Upper lobe of right lung (tissue), 1 donor: Measurements from ENCODE around the gene CCL25. TPM values are rescaled to one million over a fixed set of nuclear protein-coding genes. Genes with fewer than 3 reads are reported as not detected.
A peak's percentile ranks its signal among the peaks of the same experiment; 100 is the strongest.

Experiments used
- ATAC-seq: fragments of 200-7000 bp; cut with Tn5 transposase; one replicate; pipeline ENCODE4 v1.9.1; 2020; ENCODE audit warnings: mild to moderate bottlenecking, moderate library complexity
- DNase-seq: peaks from one replicate; pipeline ENCODE4 v3.0.0-alpha.2; 2020
- H3K27ac ChIP-seq: fragments of 200-600 bp; one replicate; pipeline ENCODE4 v1.8.0; 2022
- H3K27me3 ChIP-seq: fragments of 200-600 bp; one replicate; pipeline ENCODE4 v1.8.0; 2022; ENCODE audit warnings: mild to moderate bottlenecking
- H3K36me3 ChIP-seq: fragments of 200-600 bp; one replicate; pipeline ENCODE4 v1.8.0; 2022
- H3K4me1 ChIP-seq: fragments of 200-600 bp; one replicate; pipeline ENCODE4 v1.8.0; 2022
- H3K4me3 ChIP-seq: fragments of 200-600 bp; one replicate; pipeline ENCODE4 v1.8.0; 2022; ENCODE audit warnings: mild to moderate bottlenecking
- H3K9me3 ChIP-seq: fragments of 200-600 bp; one replicate; pipeline ENCODE4 v1.8.0; 2022
- CTCF ChIP-seq: fragments of 200-600 bp; IDR thresholded peaks from one replicate; pipeline ENCODE4 v1.8.0; 2022; ENCODE audit warnings: antibody characterized with exemption
- intact Hi-C: fragments of 100-400 bp; cut with DNase I; formaldehyde crosslinking; loops from one replicate; pipeline ENCODE4 v1.11.0; 2022
- total RNA-seq: library from RNA; stranded (reverse); fragmentation: NEBNext Ultra II Directional; extraction: Animal tissue kit (Norgen Biotek cat#: 25700); gene quantifications from one replicate; pipeline ENCODE4 v1.2.1, GENCODE V29; 2021
- donor health status: DM: no; HTN: yes; CAD: no; lungs with severe emphysema.

CCL25 gene
- total RNA-seq, 1 donor from 2014 or later, result not detected

GRCh38 chr19:8038815-8039214, 13.7 kb upstream of the CCL25 start:
- Histone ChIP-seq H3K27ac (no peak overlapping the region), H3K27me3 (no peaks in the 10 kb centered on the region), H3K4me3 (no peak overlapping the region), H3K9me3 (no peaks in the 10 kb centered on the region), H3K4me1 (no peaks in the 10 kb centered on the region), H3K36me3 (no peaks in the 10 kb centered on the region)
- intact Hi-C loops, result no loop called here
- no peak for DNase-seq
- TF ChIP-seq CTCF, result no peak
- ATAC-seq, result no peak

- H3K36me3 ChIP-seq, result no peaks in the 10 kb centered on the region
- no peak overlapping the region for H3K4me3 ChIP-seq
- ATAC-seq (no peak), DNase-seq (no peak)
- no peak overlapping the region for H3K27ac ChIP-seq
- H3K27me3 ChIP-seq, result no peaks in the 10 kb centered on the region
- no peaks in the 10 kb centered on the region for H3K9me3 ChIP-seq
- H3K4me1 ChIP-seq, result no peaks in the 10 kb centered on the region
- TF ChIP-seq CTCF, result no peak
- intact Hi-C loops, result no loop called here
Measured at GRCh38 chr19:8039231-8039630, 13.3 kb upstream of the CCL25 start.

- H3K4me3 ChIP-seq, result no peak overlapping the region
- peak; percentile 64 for DNase-seq
- no peak for TF ChIP-seq CTCF
- H3K4me1 ChIP-seq, result no peaks in the 10 kb centered on the region
- intact Hi-C loops, result no loop called here
- H3K27ac ChIP-seq, result no peak overlapping the region
- peak; percentile 57 for ATAC-seq
- H3K36me3 ChIP-seq, result no peaks in the 10 kb centered on the region
- no peaks in the 10 kb centered on the region for H3K27me3 ChIP-seq
- H3K9me3 ChIP-seq, result no peaks in the 10 kb centered on the region
Measured at GRCh38 chr19:8041531-8041931, 11.0 kb upstream of the CCL25 start.

GRCh38 chr19:8042900-8043299, 9.7 kb upstream of the CCL25 start:
- Histone ChIP-seq H3K27ac (no peak overlapping the region), H3K27me3 (no peaks in the 10 kb centered on the region), H3K4me1 (no peaks in the 10 kb centered on the region), H3K9me3 (no peaks in the 10 kb centered on the region), H3K4me3 (no peak overlapping the region), H3K36me3 (no peaks in the 10 kb centered on the region)
- intact Hi-C loops, result no loop called here
- DNase-seq (no peak), ATAC-seq (no peak)
- TF ChIP-seq CTCF, result no peak

DNA sequence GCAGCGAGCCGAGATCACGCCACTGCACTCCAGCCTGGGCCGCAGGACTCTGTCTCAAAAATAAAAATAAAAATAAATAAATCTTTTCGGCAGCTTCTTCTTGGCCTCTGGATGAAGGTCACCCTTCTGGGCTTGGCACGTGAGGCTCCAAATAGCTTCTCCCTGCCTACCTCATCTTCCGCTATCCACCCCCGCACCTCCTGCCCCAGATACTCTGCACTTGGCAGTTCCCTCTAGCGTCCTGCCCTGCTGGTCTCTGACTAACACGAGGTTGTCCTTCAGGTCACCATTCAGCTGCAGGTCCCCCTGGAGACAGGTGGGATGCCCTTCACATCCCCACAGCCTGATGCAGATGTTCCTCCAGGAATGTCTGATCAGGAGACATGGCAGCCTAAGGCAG, 8.5 kb upstream of the CCL25 start:
- H3K4me1 ChIP-seq, result no peaks in the 10 kb centered on the region
- ATAC-seq, result no peak
- H3K27ac ChIP-seq, result no peak overlapping the region
- no peaks in the 10 kb centered on the region for H3K27me3 ChIP-seq
- no peak for DNase-seq
- intact Hi-C loops, result no loop called here
- H3K9me3 ChIP-seq, result no peaks in the 10 kb centered on the region
- TF ChIP-seq CTCF, result no peak
- no peak overlapping the region for H3K4me3 ChIP-seq
- H3K36me3 ChIP-seq, result no peaks in the 10 kb centered on the region

DNA sequence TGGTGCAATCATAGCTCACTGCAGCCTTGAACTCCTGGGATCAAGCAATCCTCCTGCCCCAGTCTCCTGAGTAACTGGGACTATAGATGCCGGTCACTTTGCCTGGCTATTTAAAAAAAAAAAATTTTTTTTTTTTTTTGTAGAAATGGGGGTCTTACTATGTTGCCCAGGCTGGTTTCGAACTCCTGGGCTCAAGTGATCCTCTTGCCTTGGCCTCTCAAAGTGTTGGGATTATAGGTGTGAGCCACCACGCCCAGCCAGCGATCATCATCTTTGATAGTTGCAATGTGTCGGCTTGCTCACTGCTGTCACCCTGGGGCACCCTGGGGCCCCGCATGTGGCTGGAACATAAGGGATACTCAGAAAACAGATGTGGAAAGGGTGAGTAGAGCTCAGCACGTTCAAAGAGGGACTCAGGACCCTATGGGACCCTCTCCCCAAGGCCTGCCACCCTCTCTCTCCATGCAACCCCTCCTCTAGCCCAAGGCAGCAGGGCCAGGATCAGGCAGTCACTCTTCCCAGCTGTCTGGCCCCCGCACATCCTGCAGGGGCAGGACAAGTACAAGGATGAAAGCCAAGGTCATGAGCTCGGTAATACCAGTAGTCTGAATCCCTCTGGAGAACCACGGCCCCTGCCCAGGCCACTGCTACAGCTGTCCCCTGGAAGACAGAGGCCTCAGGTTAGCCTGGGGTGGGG, 6.5 kb upstream of the CCL25 start:
- intact Hi-C loops, result no loop called here
- Histone ChIP-seq H3K36me3 (no peaks in the 10 kb centered on the region), H3K27me3 (no peaks in the 10 kb centered on the region), H3K4me1 (peaks cover 7% of the 10 kb centered on the region), H3K4me3 (no peak overlapping the region), H3K27ac (no peak overlapping the region), H3K9me3 (no peaks in the 10 kb centered on the region)
- DNase-seq (no peak), ATAC-seq (no peak)
- TF ChIP-seq CTCF, result no peak
